ENCODE data around the gene ATAD3C.

- TF ChIP-seq CTCF (IDR thresholded peaks at IDR 0.05; ENCODE audit: insufficient read depth, low read depth, low read length) (no peak), EZH2 (IDR thresholded peaks at IDR 0.05; ENCODE audit: insufficient read depth, low read length) (no peak)
Measured at GRCh38 chr1:1400576-1401456, 48.7 kb upstream of the ATAD3C start.
